ENCODE measurements around the gene DNAJC25. TPM values are rescaled to one million over a fixed set of nuclear protein-coding genes. Genes with fewer than 3 reads are reported as not detected.

DNAJC25 gene
- total RNA-seq, 1 donor from 2014 or later: 7.4 TPM

DNA sequence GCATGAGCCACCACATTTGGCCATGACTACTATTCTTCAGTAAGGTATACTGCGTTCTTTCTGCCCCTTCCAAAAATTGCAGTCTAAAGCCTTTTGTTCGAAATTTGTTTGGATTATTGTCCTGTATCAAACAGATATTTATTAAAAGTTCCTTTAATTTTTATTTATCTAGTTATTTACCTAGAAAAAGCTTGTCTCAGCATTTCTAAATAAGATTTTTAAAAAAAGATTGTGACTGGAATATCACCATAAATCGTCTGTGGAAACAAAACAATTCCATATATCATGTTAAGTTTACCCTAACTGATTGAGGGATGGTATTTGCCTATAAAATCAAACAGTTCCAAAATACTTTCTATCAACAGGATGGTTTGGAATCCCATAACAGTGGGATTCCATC lies 45.0 kb downstream of the DNAJC25 start:
- H3K36me3 Mint-ChIP-seq (ENCODE audit: unreplicated experiment): no peaks in the 10 kb centered on the region
- TF ChIP-seq, protein P1, sequence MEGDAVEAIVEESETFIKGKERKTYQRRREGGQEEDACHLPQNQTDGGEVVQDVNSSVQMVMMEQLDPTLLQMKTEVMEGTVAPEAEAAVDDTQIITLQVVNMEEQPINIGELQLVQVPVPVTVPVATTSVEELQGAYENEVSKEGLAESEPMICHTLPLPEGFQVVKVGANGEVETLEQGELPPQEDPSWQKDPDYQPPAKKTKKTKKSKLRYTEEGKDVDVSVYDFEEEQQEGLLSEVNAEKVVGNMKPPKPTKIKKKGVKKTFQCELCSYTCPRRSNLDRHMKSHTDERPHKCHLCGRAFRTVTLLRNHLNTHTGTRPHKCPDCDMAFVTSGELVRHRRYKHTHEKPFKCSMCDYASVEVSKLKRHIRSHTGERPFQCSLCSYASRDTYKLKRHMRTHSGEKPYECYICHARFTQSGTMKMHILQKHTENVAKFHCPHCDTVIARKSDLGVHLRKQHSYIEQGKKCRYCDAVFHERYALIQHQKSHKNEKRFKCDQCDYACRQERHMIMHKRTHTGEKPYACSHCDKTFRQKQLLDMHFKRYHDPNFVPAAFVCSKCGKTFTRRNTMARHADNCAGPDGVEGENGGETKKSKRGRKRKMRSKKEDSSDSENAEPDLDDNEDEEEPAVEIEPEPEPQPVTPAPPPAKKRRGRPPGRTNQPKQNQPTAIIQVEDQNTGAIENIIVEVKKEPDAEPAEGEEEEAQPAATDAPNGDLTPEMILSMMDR (IDR thresholded peaks at IDR 0.05; ENCODE audit: partially characterized antibody, unreplicated experiment): no peak
- no peak overlapping the region for H3K27ac Mint-ChIP-seq (ENCODE audit: unreplicated experiment)
- H3K9me3 Mint-ChIP-seq (ENCODE audit: unreplicated experiment): no peaks in the 10 kb centered on the region
- peaks cover 2% of the 10 kb centered on the region for H3K27me3 Mint-ChIP-seq (ENCODE audit: unreplicated experiment)
- H3K4me3 Mint-ChIP-seq (ENCODE audit: unreplicated experiment): no peak overlapping the region
- no peak for DNase-seq
- H3K4me1 Mint-ChIP-seq (ENCODE audit: low read depth, unreplicated experiment): no peaks in the 10 kb centered on the region

DNA sequence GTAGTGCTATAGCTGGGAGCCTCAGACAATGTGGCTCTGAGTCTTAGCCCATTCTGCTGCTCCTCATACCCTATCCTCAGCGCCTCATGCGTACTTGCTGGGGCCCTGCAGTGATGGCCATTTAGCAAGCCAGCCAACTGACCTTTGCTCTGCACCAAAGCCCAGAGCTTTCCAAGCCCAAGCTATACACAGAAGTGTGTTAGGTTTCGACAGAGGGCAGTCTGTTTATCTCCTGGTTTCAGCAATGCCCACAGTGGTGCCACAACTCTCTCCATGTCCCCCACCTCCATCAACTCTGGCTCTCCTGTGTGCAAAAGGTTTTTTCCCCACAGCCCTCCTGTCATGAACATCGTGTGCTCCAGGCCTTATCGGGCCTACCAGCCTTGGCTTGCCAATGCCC lies 47.2 kb downstream of the DNAJC25 start:
- Mint-ChIP-seq H3K9me3 (ENCODE audit: unreplicated experiment) (no peaks in the 10 kb centered on the region), H3K4me3 (ENCODE audit: unreplicated experiment) (no peak overlapping the region), H3K36me3 (ENCODE audit: unreplicated experiment) (no peaks in the 10 kb centered on the region), H3K27ac (ENCODE audit: unreplicated experiment) (no peak overlapping the region), H3K27me3 (ENCODE audit: unreplicated experiment) (peaks cover 2% of the 10 kb centered on the region), H3K4me1 (ENCODE audit: low read depth, unreplicated experiment) (no peaks in the 10 kb centered on the region)
- DNase-seq: no peak
- TF ChIP-seq, protein P1 (IDR thresholded peaks at IDR 0.05; ENCODE audit: partially characterized antibody, unreplicated experiment): no peak

DNA sequence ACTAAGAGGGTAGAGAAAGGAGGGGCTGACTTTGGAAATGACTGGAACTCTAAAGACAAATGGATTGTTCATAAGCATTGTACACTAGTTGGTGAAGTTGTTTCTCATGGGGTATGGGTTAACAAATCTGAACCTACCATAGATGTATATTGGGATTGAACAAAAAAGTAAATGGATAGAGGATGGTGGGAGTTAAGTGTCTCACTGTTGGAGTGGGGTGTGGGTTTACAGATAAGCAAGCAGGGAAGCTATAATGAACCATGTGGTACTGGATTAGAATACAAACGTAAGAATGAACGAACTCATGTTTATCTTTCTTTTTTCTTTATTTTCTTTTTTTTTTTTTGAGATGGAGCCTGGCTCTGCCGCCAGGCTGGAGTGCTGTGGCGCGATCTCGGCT lies 48.1 kb downstream of the DNAJC25 start:
- no peak for DNase-seq
- no peak overlapping the region for H3K27ac Mint-ChIP-seq (ENCODE audit: unreplicated experiment)
- H3K36me3 Mint-ChIP-seq (ENCODE audit: unreplicated experiment): no peaks in the 10 kb centered on the region
- no peaks in the 10 kb centered on the region for H3K4me1 Mint-ChIP-seq (ENCODE audit: low read depth, unreplicated experiment)
- TF ChIP-seq, protein P1 (IDR thresholded peaks at IDR 0.05; ENCODE audit: partially characterized antibody, unreplicated experiment): no peak
- peaks cover 2% of the 10 kb centered on the region for H3K27me3 Mint-ChIP-seq (ENCODE audit: unreplicated experiment)
- no peaks in the 10 kb centered on the region for H3K9me3 Mint-ChIP-seq (ENCODE audit: unreplicated experiment)
- H3K4me3 Mint-ChIP-seq (ENCODE audit: unreplicated experiment): no peak overlapping the region

DNA sequence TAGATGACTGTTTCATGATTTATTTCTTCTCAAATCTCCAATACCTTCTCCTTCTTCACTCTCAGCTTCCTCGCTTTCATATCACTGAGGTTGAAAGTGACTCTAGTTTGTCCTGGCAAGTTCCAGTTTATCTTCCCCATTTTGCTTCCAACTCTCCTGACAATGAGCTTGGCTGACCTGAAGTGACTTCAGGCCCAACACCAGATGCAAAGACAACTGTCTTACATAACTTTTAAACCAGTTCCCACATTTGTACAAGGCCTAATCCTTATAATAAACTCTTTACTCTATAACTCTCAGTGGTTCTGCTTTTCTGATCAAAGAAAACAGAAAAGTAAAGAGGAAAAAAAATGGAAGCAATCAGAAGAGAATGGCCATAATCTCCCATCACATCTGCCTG lies 52.3 kb downstream of the DNAJC25 start:
- H3K4me1 Mint-ChIP-seq (ENCODE audit: low read depth, unreplicated experiment): no peaks in the 10 kb centered on the region
- H3K27me3 Mint-ChIP-seq (ENCODE audit: unreplicated experiment): peaks cover 1% of the 10 kb centered on the region
- H3K4me3 Mint-ChIP-seq (ENCODE audit: unreplicated experiment): no peak overlapping the region
- H3K27ac Mint-ChIP-seq (ENCODE audit: unreplicated experiment): no peak overlapping the region
- no peaks in the 10 kb centered on the region for H3K36me3 Mint-ChIP-seq (ENCODE audit: unreplicated experiment)
- no peaks in the 10 kb centered on the region for H3K9me3 Mint-ChIP-seq (ENCODE audit: unreplicated experiment)
- TF ChIP-seq, protein P1 (IDR thresholded peaks at IDR 0.05; ENCODE audit: partially characterized antibody, unreplicated experiment): no peak
- no peak for DNase-seq

DNA sequence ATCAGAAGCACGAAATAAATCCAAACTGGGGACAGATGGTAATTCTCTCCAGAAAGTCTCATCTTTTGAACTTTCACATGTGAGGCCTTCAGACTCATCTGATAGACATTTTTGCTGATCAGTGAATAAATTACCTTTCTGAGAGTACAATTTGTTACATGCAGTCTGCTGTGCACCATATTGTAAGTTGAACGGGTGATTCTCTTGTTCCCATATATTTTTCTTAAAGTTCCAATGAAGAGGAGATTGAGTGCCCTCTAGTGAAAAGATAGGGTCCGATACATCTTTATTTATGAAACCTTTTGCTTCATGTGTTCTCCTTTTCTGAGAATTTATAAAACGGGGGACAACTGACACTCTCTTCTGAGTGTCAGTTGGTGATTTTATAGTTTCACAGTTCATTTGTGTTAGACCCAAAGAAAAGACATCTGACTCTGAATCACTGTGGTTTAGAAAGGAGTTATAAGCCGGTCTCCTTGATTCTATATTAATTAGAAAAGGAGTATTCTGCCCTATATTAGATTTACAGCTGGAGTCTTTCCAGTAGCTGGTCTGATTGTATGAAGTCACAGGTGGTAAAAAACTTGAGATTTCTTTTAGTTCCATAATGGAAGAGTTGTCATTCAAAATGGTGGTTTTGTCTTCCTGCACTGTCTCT lies 60.7 kb downstream of the DNAJC25 start:
- H3K9me3 Mint-ChIP-seq (ENCODE audit: unreplicated experiment): no peaks in the 10 kb centered on the region
- peaks cover 1% of the 10 kb centered on the region for H3K4me1 Mint-ChIP-seq (ENCODE audit: low read depth, unreplicated experiment)
- no peak for DNase-seq
- no peaks in the 10 kb centered on the region for H3K36me3 Mint-ChIP-seq (ENCODE audit: unreplicated experiment)
- H3K4me3 Mint-ChIP-seq (ENCODE audit: unreplicated experiment): no peak overlapping the region
- no peak overlapping the region for H3K27ac Mint-ChIP-seq (ENCODE audit: unreplicated experiment)
- TF ChIP-seq, protein P1 (IDR thresholded peaks at IDR 0.05; ENCODE audit: partially characterized antibody, unreplicated experiment): no peak
- H3K27me3 Mint-ChIP-seq (ENCODE audit: unreplicated experiment): no peaks in the 10 kb centered on the region

All from glutamatergic neuron (in vitro differentiated cells).